RWPE1 (cell line): ENCODE measurements around the gene EEF1A2.

Experiments
- CTCF ChIA-PET: fragments of 350-600 bp; sonication (Branson Sonifier 250); formaldehyde crosslinking; extraction: SDS; loops from one replicate; lab custom pipeline; 2021; lab: Yijun Ruan, JAX
- POLR2A ChIA-PET: fragments of 400-600 bp; formaldehyde crosslinking; extraction: SDS; loops from one replicate; lab custom pipeline; 2020; ENCODE audit warnings: antibody characterized with exemption; ENCODE audit not compliant: low non-redundant PET; lab: Yijun Ruan, JAX
- DNase-seq: peaks from one replicate; pipeline ENCODE4 v3.0.0; 2012; ENCODE audit warnings: low spot score
- H3K27ac ChIP-seq: fragments of 450-650 bp; 2 replicates; pipeline ENCODE4 v1.5.1; 2017
- TF ChIP-seq, protein P1 (sequence below): fragments of 450-650 bp; conservative IDR thresholded peaks from 2 replicates; pipeline ENCODE4 v1.5.1; 2017; ENCODE audit warnings: low read depth, mild to moderate bottlenecking

Gene EEF1A2

GRCh38 chr20:63454731-63455567, 43.9 kb downstream of the EEF1A2 start:
- CTCF ChIA-PET, result no interaction called here
- DNase-seq, result no peak
- H3K27ac ChIP-seq, result peak overlapping the region; percentile 73
- POLR2A ChIA-PET, result no interaction called here
- TF ChIP-seq, protein P1, sequence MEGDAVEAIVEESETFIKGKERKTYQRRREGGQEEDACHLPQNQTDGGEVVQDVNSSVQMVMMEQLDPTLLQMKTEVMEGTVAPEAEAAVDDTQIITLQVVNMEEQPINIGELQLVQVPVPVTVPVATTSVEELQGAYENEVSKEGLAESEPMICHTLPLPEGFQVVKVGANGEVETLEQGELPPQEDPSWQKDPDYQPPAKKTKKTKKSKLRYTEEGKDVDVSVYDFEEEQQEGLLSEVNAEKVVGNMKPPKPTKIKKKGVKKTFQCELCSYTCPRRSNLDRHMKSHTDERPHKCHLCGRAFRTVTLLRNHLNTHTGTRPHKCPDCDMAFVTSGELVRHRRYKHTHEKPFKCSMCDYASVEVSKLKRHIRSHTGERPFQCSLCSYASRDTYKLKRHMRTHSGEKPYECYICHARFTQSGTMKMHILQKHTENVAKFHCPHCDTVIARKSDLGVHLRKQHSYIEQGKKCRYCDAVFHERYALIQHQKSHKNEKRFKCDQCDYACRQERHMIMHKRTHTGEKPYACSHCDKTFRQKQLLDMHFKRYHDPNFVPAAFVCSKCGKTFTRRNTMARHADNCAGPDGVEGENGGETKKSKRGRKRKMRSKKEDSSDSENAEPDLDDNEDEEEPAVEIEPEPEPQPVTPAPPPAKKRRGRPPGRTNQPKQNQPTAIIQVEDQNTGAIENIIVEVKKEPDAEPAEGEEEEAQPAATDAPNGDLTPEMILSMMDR, result no peak

DNA sequence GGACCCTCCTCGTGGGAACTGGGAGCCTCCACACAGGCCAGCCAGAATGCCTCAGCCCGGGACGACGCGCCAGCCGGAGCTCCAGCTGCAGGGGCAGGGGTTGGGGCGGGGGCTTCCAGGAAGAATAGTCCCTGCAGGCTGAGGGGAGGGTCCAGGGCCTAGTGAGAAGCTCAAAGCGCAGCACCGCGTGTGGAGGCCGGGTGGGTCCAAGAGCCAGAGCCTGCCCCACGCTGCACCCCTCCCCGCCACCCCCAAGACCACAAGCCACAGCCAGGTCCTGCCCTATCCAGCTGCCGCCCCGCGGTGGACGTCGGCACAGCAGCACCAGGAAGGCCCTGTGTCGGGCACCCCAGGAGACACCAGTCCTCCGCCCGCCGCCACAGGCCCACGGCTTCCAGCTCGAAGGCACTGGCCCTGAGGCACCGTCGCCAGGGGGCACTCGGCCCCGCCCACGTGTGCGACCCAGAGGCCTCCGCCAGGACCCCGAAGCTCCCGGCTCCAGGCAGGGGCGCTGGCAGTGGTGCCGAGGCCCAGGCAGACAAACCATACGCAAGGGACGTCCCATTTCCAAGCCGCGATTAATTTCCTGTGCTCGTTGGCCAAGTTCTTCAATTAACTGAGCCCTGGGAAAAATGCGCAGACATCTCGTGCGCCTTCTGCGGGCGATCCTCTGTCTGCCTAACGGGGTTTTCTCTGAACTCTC, 45.9 kb downstream of the EEF1A2 start:
- peak overlapping the region; percentile 73 for H3K27ac ChIP-seq
- TF ChIP-seq, protein P1, result peak; percentile 65
- POLR2A ChIA-PET, result no interaction called here
- CTCF ChIA-PET, result interaction anchor here (0.5 to 1.1 kb wide), 6 partner anchors 16 to 1393 kb away, joined by 3 to 5 read pairs (median 3); no protein-coding TSS in a partner anchor
- no peak for DNase-seq

DNA sequence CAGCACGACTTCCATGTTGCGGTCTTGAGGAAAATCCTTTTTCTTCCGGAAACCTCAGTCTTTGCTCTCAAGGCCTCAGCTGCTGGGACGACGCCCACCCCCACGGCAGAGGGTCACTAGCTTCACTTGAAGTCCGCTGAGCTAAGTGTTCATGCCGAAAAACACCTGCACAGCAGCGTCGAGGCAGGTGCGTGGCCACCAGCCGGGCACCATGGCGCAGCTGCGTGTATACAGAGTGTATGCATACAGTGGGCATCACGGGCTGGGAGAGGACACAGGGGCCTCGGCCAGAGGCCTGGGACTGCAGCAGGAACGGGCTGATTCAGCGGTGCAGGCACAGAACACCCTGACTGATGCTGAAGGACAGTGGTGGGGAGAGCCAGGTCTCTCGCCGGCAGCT, 46.5 kb downstream of the EEF1A2 start:
- ChIA-PET CTCF (interaction anchor here (0.5 to 1.1 kb wide), 10 partner anchors 11 to 1392 kb away, joined by 3 to 5 read pairs (median 3); no protein-coding TSS in a partner anchor), POLR2A (no interaction called here)
- TF ChIP-seq, protein P1, result no peak
- no peak overlapping the region for H3K27ac ChIP-seq
- DNase-seq, result no peak

DNA sequence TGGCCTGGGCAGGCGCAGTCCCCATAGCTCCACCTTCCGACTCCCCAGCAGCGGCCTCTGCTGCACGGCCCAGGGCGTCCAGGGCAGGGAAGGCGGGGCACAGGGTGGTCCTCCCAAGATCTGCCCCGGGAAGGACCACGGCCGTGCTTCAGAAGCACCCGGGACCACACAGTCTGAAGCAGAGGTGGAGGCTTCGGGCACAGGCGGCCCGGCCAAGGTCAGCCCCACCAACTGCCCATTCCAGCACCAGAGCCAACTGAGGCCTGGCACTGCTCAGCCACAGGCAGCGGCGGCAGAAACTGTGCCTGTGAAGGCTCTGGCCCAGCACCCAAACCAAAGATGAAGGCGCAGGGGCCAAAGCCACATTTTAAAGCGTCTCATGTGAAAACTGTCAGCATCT, 47.1 kb downstream of the EEF1A2 start:
- H3K27ac ChIP-seq, result no peak overlapping the region
- POLR2A ChIA-PET, result no interaction called here
- CTCF ChIA-PET, result interaction anchor here (0.6 to 0.8 kb wide), 4 partner anchors 10 to 271 kb away, joined by 3 read pairs; no protein-coding TSS in a partner anchor
- no peak for DNase-seq
- TF ChIP-seq, protein P1, result no peak

GRCh38 chr20:63449796-63450730, 48.8 kb downstream of the EEF1A2 start:
- TF ChIP-seq, protein P1, result no peak
- ChIA-PET POLR2A (no interaction called here), CTCF (interaction anchor here (0.6 kb wide), 1 partner anchor 12 kb away, joined by 3 read pairs; no protein-coding TSS in a partner anchor)
- H3K27ac ChIP-seq, result no peak overlapping the region
- DNase-seq, result no peak

- TF ChIP-seq, protein P1, result no peak
- no peak overlapping the region for H3K27ac ChIP-seq
- DNase-seq, result no peak
- POLR2A ChIA-PET, result no interaction called here
- CTCF ChIA-PET, result no interaction called here
Measured at GRCh38 chr20:63449025-63449424, 49.9 kb downstream of the EEF1A2 start.
